SHP77 treated with DMSO at 0.1 percent for 48 hours (cell line): Measurements from ENCODE around the gene KRT20.
"Not testable (repeated sequence)": the region's sequence is repeated elsewhere in the genome, so short reads cannot be mapped to it uniquely, and the experiment has no call there.

ENCODE experiments used
- DNase-seq: peaks from one replicate; lab custom pipeline; 2025; lab: John Stamatoyannopoulos, UW

KRT20 gene

GRCh38 chr17:40896916-40897455, 11.9 kb upstream of the KRT20 start:
- no peak for DNase-seq

DNA sequence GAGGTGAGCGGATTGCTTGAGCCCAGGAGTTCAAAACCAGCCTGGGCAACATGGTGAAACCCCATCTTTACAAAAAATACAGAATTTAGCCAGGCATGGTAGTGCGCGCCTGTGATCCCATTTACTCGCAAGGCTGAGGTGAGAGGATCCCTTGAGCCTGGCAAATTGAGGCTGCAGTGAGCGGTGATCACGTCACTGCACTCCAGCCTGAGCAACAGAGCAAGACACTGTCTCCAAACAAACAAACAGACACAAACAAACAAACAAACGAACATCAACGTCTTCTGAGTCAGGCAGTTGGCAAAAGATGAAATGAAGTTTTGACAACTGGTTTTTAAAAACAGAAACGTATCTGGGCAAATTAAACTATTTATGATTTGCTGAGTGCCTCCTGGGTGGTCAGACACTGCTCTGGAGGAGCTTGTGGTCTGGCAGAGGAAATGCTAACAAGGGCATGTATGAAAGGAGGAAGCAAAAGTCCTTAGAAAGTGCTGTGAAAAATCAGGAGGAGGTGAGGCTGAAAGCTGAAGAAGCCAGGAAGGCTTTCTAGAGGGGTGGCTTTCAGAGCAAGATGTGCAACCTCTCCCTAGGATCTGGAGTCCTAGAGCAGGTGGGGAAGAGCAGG, 10.2 kb upstream of the KRT20 start:
- no peak for DNase-seq

DNA sequence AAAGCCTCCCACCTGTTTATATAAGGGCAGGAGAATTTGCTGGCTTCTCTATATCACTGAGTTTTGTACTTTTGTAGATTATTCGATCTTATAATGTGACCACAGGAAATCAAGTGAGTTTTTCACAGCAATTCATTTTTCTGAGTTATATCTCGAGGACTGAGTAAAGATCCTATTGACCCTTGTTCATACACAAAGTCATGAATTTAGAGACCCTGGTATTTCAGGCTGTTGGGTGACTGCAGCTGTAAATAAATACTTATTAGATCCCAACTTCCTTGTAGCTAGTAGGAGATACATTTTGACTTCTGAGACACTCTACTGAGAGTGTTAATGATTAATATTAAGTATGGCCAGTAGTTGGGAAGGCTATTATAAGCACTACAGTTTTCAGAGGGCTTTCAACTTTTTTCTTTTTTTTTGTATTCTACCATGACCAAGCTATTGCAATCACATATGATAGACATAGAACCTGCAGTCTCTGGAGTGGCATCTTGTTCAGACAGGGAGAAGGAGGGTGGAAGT, 3.2 kb upstream of the KRT20 start:
- no peak for DNase-seq

GRCh38 chr17:40886090-40886489, 1.0 kb upstream of the KRT20 start:
- DNase-seq = no peak

DNA sequence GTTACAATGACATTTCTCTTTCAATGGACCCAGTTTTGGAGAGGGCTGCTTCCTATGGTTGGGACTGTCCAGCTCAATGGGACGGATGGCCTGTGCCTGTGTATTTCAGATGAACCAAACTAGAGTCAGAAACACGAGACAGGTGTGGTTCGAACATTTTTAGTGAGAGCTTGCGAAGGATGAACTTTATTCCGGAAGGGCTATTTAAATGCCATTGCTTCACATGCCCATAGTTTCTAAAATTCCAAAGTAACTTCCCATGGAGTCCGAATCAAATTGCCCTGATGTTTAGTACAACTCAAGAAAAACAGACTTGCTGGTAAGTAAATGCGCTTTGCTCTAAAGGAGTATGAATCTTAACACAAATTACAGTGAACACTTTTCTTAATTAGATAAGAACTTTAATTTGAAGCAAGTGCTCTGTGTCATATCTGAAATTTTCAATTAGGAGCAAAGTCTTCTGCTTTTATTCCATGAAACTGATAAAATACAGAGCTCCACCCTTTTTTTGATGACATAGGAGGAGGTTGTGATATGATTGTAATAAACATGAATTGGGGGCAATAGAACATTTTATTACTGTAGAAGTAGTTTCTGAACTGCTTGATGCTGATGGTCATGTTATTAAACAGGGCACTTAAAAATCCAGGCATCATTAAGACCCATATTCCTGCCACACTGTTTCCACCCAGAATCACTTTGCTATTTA, 1.3 kb downstream of the KRT20 start:
- no peak for DNase-seq

DNA sequence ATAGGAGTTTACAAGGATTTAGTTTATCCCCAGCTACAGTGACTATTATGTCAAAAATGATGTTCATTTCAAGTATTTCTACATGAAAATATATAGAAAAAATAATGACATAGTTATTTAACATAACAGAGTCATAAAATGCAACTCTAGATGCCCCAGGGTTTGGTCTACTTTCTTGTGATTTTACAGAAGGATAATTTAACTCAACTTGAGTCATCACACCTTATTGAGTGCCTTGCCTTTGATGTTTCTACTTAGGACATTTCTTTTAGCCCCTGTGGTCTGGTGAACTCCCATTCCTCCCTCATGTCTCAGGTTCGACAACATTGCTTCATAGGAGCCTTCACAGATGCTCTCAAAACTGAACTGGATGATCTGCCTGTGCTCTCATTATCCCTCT, 2.0 kb downstream of the KRT20 start:
- DNase-seq = no peak

DNA sequence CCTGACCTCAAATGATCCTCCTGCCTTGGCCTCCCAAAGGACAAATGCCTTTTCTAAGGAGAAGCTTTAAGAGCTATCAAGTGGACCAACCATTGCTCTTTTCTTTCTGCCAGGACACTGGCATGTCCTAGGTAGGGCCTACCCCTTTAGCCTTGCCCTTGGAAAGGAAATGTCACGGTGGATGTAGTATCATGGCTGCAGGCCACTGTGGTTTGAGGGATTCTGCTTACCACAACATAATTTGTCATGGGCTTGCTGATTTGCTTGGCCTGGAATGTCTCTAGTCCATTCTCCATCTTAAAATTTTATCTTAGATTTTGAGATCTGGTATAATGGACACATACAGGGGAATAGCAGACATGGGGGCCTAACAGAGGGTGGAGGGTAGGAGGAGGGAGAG, 6.0 kb downstream of the KRT20 start:
- no peak for DNase-seq

GRCh38 chr17:40878044-40878443, 7.0 kb downstream of the KRT20 start:
- DNase-seq = no peak

GRCh38 chr17:40873801-40874200, 11.2 kb downstream of the KRT20 start:
- no peak for DNase-seq

DNA sequence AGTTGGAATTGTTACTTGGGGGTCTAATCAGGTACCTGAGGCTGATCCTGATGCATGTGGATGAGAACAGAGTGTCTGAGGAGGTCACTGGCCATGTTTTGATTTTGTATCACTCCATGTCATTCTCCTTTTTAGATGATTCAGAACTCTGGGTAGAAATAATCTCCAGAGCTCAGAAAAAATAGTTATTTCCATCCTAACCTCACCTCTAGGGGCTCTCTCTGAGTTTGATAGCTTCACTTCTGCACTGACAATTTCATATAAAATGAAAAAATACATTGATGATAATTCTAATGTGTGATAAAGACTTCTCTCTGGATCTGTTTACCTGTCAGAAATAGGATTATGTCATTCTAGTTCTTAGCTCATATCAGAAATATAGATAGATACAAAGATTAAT, 11.8 kb downstream of the KRT20 start:
- DNase-seq = no peak

DNA sequence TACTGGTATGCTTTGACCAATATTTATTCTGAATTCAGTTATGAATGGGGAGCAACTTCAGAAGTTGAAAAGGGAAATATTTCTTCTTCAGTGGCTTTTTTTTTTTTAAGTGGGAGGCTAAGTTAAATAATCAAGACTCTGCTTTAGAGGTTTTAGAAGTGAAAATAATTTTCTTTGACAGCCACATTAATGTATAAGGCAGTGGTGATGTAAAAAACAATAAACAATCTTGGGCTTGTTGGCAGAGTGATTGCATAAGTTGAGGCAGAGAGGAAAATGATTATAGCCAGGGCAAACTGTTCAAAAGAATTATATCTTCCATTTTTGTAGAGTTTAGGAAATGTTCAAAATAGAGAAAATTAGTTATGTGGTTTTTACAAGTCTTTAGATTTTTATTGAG, 12.6 kb downstream of the KRT20 start:
- DNase-seq = no peak

DNA sequence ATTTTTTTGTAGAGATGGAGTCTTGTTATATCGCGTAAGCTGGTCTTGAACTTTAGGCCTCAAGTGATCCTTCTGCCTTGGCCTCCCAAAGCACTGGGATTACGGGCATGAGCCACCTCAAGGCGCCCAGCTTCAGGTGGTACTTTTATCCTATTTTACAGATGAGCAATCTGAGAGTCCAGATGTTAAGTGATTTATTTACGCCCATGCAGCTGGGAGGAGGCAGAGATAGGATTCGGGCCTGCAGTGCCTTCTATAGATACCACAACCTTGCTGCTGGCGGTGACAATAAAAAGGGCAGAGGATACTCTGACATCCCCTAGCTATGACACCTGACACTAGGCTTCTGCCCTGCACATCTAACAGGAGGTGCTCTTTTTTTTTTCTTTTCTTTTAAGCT, 13.7 kb downstream of the KRT20 start:
- no peak for DNase-seq

- DNase-seq = no peak
Measured at GRCh38 chr17:40870136-40870535, 14.9 kb downstream of the KRT20 start.

GRCh38 chr17:40866838-40867237, 18.2 kb downstream of the KRT20 start, which contains the start of gene KRT12:
TSS of gene KRT12 (minus strand) at chr17:40867223. CDS start at chr17:40867186, 37 bp downstream.
- DNase-seq = no peak

GRCh38 chr17:40864661-40865390, 20.2 kb downstream of the KRT20 start:
- no peak for DNase-seq

DNA sequence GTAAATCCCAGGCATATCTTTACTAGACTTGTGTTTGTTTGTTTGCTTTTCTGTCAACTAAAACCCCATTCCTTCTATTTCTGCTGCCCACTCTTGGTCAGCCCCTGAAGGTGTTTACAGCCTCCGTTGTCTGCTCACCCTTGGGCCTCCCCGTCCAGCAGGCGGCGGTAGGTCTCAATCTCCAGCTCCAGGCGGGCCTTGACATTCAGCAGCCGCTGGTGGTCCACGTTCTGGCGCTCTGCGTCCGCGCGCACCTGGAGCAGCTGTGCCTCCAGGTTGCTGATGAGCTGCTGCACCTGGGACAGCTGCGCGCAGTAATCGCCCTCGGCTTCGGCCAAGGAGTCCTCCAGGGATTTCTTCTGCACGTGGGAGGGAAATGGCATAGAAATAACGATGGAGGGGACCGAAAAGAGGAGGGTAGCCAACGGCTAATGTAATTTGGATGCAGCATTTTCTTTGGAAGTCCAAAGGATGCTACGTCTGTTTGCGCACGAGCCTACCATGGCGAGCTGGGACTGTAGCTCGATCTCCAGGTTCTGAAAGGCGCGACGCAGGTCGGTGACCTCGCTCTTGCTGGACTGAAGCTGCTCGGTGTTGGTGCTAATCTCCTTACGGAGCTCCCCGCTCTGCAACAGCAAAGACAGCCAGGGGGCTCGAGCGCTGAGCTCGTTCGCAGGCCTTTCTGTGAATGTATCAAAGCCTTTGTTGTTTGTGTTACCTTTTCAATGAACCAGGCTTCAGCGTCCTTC, 21.9 kb downstream of the KRT20 start:
- no peak for DNase-seq

DNA sequence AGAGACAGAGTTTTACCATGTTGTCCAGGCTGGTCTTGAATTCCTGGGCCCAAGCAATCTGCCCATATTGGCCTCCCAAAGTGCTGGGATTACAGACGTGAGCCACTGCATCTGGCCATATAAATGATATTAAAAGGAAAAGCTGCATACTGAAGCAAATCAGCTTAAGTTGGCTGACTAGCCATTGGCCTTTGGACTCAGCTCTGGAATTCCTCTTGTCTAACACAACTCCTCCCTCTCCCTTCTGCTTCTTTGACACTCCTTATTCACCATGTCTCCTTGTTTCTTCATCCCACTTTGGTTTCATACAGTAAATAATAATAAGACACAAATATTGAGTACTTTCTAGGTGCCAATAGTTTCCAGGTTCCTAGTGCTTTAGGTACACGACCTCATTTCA, 25.5 kb downstream of the KRT20 start:
- DNase-seq = no peak

GRCh38 chr17:40858667-40859066, 26.4 kb downstream of the KRT20 start:
- not testable (repeated sequence) for DNase-seq

DNA sequence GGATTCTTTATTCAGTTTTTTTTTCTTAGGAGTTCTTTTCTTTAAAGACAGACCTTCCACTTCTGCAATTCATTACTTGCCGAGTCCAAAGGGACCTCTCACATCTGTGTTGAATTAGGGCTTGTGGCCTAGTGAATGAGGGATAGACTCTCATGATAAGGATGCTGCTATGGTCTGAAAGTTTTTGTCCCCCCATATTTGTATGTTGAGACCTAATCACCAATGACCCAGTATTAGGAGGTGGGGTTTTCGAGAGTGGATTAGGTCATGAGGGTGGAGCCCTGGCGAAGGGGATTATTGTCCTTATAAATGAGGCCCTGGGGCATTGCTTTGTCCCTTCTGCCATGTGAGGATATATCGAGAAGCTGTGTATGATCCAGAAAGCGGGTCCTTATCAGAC, 27.5 kb downstream of the KRT20 start:
- DNase-seq = no peak

DNA sequence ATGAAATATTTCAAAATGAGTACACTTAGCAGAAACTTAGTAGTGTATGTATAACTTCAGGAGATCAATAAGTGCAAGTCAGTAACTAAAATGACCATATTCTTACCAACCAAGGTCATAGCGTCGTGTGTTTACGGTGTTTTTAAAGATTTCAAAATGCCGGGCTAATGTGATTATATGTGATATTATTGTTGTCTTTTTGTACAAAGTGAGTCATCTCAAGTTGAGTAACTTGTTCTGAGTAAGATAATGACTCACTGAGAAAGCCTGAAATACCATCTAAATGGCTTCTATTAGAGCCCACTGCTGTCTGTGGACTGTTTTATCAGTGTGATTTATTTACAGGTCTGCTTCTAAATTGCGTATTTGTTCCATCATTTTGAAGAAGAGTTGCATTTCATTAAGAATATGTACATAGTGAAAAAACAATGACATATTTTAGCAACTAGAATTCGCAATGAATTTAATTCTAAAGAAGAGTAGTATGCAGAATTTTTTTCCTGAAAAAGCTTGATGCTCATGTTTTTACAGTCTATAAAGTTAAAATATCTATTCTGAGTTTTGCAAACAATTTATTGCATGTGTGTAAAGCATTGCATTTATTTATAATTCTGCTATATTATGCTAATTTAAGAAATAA, 30.7 kb downstream of the KRT20 start:
- DNase-seq = no peak

DNA sequence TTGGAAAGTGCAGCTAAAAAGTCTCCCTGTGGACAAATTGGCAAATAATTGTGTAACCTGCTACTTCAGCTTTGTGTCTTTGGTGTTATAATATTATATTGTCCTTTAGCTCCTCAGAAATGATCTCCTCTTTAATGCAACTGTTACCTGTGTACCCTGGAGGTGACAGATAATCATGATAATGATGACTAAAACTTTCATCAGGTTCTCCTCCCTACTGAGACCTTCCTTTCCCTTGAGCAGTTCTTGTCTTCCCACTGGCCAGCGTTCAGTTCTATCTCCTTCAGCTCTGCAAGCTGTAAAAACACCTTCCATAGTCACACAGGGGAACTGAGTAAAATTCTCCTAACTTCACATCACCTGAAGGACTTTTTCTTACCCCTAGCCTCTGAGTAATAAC, 32.7 kb downstream of the KRT20 start:
- no peak for DNase-seq
